ENCODE measurements around the gene NELL2. TPM values are rescaled to one million over a fixed set of nuclear protein-coding genes. Genes with fewer than 3 reads are reported as not detected.
"Not testable (repeated sequence)": the region's sequence is repeated elsewhere in the genome, so short reads cannot be mapped to it uniquely, and the experiment has no call there.

The NELL2 gene
- total and polyA plus RNA-seq, 8 donors: 0.27 to 0.79 (median 0.71) TPM

- Histone ChIP-seq H3K4me1 (peaks cover 0 to 10% (median 7%) of the 10 kb centered on the region in 3 donors), H3K27me3 (no peaks in the 10 kb centered on the region), H3K9me3 (no peaks in the 10 kb centered on the region), H3K4me3 (no peak overlapping the region), H3K27ac (no peak overlapping the region), H3K36me3 (no peaks in the 10 kb centered on the region)
- 29 to 34% methylated on average over 3 of the region's 3 CpGs for WGBS, 2 donors
- FAIRE-seq (no peak), DNase-seq (peak in 4 of 6 donors; percentile 11 to 46 (median 21)), ATAC-seq (peak; percentile 82 to 90 (median 84))
- TF ChIP-seq, protein P1, sequence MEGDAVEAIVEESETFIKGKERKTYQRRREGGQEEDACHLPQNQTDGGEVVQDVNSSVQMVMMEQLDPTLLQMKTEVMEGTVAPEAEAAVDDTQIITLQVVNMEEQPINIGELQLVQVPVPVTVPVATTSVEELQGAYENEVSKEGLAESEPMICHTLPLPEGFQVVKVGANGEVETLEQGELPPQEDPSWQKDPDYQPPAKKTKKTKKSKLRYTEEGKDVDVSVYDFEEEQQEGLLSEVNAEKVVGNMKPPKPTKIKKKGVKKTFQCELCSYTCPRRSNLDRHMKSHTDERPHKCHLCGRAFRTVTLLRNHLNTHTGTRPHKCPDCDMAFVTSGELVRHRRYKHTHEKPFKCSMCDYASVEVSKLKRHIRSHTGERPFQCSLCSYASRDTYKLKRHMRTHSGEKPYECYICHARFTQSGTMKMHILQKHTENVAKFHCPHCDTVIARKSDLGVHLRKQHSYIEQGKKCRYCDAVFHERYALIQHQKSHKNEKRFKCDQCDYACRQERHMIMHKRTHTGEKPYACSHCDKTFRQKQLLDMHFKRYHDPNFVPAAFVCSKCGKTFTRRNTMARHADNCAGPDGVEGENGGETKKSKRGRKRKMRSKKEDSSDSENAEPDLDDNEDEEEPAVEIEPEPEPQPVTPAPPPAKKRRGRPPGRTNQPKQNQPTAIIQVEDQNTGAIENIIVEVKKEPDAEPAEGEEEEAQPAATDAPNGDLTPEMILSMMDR (IDR thresholded peaks at IDR 0.05): no peak
- intact Hi-C loops (cut with DNase I): no loop called here
Measured at GRCh38 chr12:44750468-44750867, 125.6 kb downstream of the NELL2 start.

- H3K27ac ChIP-seq: no peak overlapping the region
- H3K4me1 ChIP-seq: peaks cover 0 to 10% (median 7%) of the 10 kb centered on the region in 3 donors
- H3K27me3 ChIP-seq: no peaks in the 10 kb centered on the region
- H3K9me3 ChIP-seq: no peaks in the 10 kb centered on the region
- DNase-seq: no peak
- ATAC-seq: no peak
- H3K4me3 ChIP-seq: no peak overlapping the region
- intact Hi-C loops (cut with DNase I): no loop called here
- no peaks in the 10 kb centered on the region for H3K36me3 ChIP-seq
- no peak for FAIRE-seq
- 86 to 88% methylated on average over 6 of the region's 6 CpGs for WGBS, 2 donors
- TF ChIP-seq, protein P1 (IDR thresholded peaks at IDR 0.05): no peak
Measured at GRCh38 chr12:44749566-44749965, 126.5 kb downstream of the NELL2 start.

GRCh38 chr12:44748950-44749468 lies 127.1 kb downstream of the NELL2 start:
- Histone ChIP-seq H3K9me3 (no peaks in the 10 kb centered on the region), H3K27ac (no peak overlapping the region), H3K27me3 (no peaks in the 10 kb centered on the region), H3K4me3 (no peak overlapping the region), H3K36me3 (no peaks in the 10 kb centered on the region), H3K4me1 (peaks cover 0 to 10% (median 7%) of the 10 kb centered on the region in 3 donors)
- DNase-seq: no peak
- TF ChIP-seq, protein P1 (IDR thresholded peaks at IDR 0.05): no peak
- FAIRE-seq: no peak
- WGBS, 2 donors: 38 to 40% methylated on average over 3 of the region's 3 CpGs
- intact Hi-C loops (cut with DNase I): no loop called here
- no peak for ATAC-seq

DNA sequence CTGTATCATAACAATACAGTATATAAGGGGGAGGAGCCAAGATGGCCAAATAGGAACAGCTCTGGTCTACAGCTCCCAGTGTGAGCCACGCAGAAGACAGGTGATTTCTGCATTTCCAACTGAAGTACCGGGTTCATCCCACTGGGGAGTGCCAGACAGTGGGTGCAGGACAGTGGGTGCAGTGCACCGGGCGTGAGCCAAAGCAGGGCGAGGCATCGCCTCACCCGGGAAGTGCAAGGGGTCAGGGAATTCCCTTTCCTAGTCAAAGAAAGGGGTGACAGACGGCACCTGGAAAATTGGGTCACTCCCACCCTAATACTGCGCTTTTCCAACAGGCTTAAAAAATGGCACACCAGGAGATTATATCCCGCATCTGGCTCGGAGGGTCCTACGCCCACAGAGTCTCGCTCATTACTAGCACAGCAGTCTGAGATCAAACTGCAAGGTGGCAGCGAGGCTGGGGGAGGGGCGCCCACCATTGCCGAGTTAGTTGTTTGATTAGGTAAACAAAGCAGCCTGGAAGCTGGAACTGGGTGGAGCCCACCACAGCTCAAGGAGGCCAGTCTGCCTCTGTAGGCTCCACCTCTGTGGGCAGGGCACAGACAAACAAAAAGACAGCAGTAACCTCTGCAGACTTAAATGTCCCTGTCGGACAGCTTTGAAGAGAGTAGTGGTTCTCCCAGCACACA lies 134.7 kb downstream of the NELL2 start:
- 84 to 89% methylated on average over 16 to 17 of the region's 17 CpGs for WGBS, 2 donors
- H3K27me3 ChIP-seq; FAIRE-seq; H3K36me3 ChIP-seq; H3K4me3 ChIP-seq; DNase-seq; H3K4me1 ChIP-seq; intact Hi-C loops (cut with DNase I); H3K27ac ChIP-seq; ATAC-seq; H3K9me3 ChIP-seq: not testable (repeated sequence)

DNA sequence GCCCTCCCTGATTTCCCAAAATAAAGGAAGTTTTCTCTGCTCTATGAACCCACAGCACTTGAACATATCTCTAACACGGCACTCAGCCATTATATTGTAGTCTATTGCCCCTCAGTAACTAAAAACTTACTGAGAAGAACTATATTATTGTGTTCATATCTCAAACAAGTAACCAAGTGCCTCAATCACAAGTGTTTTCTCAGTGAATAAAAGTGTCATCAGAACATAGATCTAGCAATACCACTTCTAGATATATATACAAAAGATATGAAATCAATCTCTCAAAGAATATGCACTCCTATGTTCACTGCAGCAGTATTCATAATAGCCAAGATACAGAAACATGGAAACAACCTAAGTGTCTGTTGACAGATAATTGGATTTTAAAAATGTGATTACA lies 138.1 kb downstream of the NELL2 start:
- Histone ChIP-seq H3K9me3 (no peaks in the 10 kb centered on the region), H3K27me3 (no peaks in the 10 kb centered on the region), H3K4me1 (no peaks in the 10 kb centered on the region), H3K4me3 (no peak overlapping the region), H3K36me3 (no peaks in the 10 kb centered on the region), H3K27ac (no peak overlapping the region)
- intact Hi-C loops (cut with DNase I): no loop called here
- WGBS, 2 donors: 45 to 48% methylated on average over 1 of the region's 1 CpG
- DNase-seq (no peak), ATAC-seq (no peak), FAIRE-seq (no peak)
- TF ChIP-seq, protein P1 (IDR thresholded peaks at IDR 0.05): no peak
